ENCODE data around the gene GRAMD1A. TPM values are rescaled to one million over a fixed set of nuclear protein-coding genes. Genes with fewer than 3 reads are reported as not detected.

GRAMD1A gene
- total RNA-seq, 1 experiment from 2014 or later = 75.4 TPM

GRCh38 chr19:35039881-35040825 is 40.0 kb downstream of the GRAMD1A start:
- H3K9ac ChIP-seq (ENCODE audit: low read length) = no peak overlapping the region
- no peak overlapping the region for H3K27ac ChIP-seq (ENCODE audit: low read depth, low read length)
- POLR2A ChIA-PET = no interaction called here
- no peak overlapping the region for H2AFZ ChIP-seq (ENCODE audit: low read depth, low read length, poor library complexity, severe bottlenecking)
- RAD21 ChIA-PET (ENCODE audit: low non-redundant PET in 1 of 2, low total read pairs in 2 of 2, uncharacterized antibody in 2 of 2, unreplicated experiment in 2 of 2) = no interaction called here
- no TSS peak for BruUV-seq (replicated peaks)
- H3K9me3 ChIP-seq (ENCODE audit: control insufficient read depth in 1 of 2, insufficient read depth in 1 of 2, low read depth in 1 of 2, low read length in 2 of 2) = no peaks in the 10 kb centered on the region
- no peaks in the 10 kb centered on the region for H3K79me2 ChIP-seq (ENCODE audit: insufficient read depth, low read length)
- H3K27me3 ChIP-seq (ENCODE audit: insufficient read depth, low read length) = no peaks in the 10 kb centered on the region
- intact Hi-C loops (cut with micrococcal nuclease) = no loop called here
- no peak overlapping the region for H3K4me2 ChIP-seq (ENCODE audit: low read length)
- no peaks in the 10 kb centered on the region for H3K4me1 ChIP-seq (ENCODE audit: control insufficient read depth in 1 of 2, insufficient read depth in 2 of 2, low read length in 2 of 2)
- no peaks in the 10 kb centered on the region for H3K36me3 ChIP-seq (ENCODE audit: control insufficient read depth in 1 of 2, insufficient read depth in 2 of 2, low read length in 2 of 2)
- DNase-seq (ENCODE audit: low read depth, low spot score) (no peak), ATAC-seq (no peak)
- H3K9me2 ChIP-seq (ENCODE audit: insufficient read depth) = no peaks in the 10 kb centered on the region
- CTCF ChIA-PET = no interaction called here
- H4K20me1 ChIP-seq (ENCODE audit: insufficient read depth) = no peaks in the 10 kb centered on the region
- no peak overlapping the region for H3K4me3 ChIP-seq (replicated peaks in 1 of 2; ENCODE audit: low read depth in 1 of 2, low read length in 2 of 2)
- TF ChIP-seq, protein P1, sequence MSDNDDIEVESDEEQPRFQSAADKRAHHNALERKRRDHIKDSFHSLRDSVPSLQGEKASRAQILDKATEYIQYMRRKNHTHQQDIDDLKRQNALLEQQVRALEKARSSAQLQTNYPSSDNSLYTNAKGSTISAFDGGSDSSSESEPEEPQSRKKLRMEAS (IDR thresholded peaks at IDR 0.05) = no peak
- TF ChIP-seq SRF (IDR thresholded peaks at IDR 0.05; ENCODE audit: low read depth) = no peak
- no peak for TF ChIP-seq TCF7L2 (IDR thresholded peaks at IDR 0.05; ENCODE audit: borderline replicate concordance, extremely low read depth, insufficient read depth, insufficient read length)
- no peak for TF ChIP-seq CBX3 (IDR thresholded peaks at IDR 0.05; ENCODE audit: low read depth)

DNA sequence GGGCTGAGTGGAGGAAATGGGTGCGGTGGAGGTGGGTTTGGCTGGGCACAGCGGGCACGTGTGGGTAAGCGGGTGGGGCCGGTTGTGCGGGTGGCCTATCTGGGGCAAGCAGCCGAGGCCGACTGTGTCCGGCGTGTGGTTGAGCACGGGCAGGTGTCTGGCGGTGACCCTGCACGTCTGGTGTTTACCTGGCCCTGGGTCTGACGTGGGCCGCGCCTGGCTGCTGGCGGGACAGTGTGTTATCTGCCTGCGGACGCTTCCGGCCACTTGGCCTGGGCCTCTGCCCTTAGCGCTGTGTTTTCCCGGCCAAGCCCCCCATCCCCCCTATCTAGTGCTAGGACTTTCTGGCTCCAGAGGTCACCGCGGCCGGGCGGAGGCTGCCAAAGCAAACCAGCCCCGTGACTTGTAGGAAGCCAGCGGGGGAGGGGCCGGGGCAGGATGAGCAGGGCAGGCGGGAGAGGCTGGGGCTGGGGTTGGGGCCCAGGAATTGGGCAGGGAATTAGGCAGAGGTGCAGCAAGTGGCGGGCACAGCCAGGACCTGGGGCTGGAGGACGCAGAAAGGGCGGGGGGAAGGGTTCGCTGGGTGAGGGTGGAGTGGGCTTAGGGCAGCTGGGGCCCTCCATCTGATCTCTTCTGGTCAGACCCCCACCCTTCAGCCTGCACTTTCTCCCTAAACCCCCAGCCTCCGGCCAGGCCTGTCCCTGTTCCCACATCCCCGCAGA is 40.9 kb downstream of the GRAMD1A start:
- Histone ChIP-seq H3K27me3 (ENCODE audit: insufficient read depth, low read length) (no peaks in the 10 kb centered on the region), H3K36me3 (ENCODE audit: control insufficient read depth in 1 of 2, insufficient read depth in 2 of 2, low read length in 2 of 2) (no peaks in the 10 kb centered on the region), H4K20me1 (ENCODE audit: insufficient read depth) (no peaks in the 10 kb centered on the region), H3K9me2 (ENCODE audit: insufficient read depth) (no peaks in the 10 kb centered on the region), H3K4me1 (ENCODE audit: control insufficient read depth in 1 of 2, insufficient read depth in 2 of 2, low read length in 2 of 2) (no peaks in the 10 kb centered on the region), H2AFZ (ENCODE audit: low read depth, low read length, poor library complexity, severe bottlenecking) (no peak overlapping the region), H3K9ac (ENCODE audit: low read length) (no peak overlapping the region), H3K27ac (ENCODE audit: low read depth, low read length) (no peak overlapping the region), H3K4me2 (ENCODE audit: low read length) (no peak overlapping the region), H3K9me3 (ENCODE audit: control insufficient read depth in 1 of 2, insufficient read depth in 1 of 2, low read depth in 1 of 2, low read length in 2 of 2) (no peaks in the 10 kb centered on the region), H3K4me3 (replicated peaks in 1 of 2; ENCODE audit: low read depth in 1 of 2, low read length in 2 of 2) (no peak overlapping the region), H3K79me2 (ENCODE audit: insufficient read depth, low read length) (no peaks in the 10 kb centered on the region)
- no TSS peak for BruUV-seq (replicated peaks)
- DNase-seq (ENCODE audit: low read depth, low spot score) (no peak), ATAC-seq (no peak)
- ChIA-PET POLR2A (no interaction called here), RAD21 (ENCODE audit: low non-redundant PET in 1 of 2, low total read pairs in 2 of 2, uncharacterized antibody in 2 of 2, unreplicated experiment in 2 of 2) (no interaction called here), CTCF (no interaction called here)
- intact Hi-C loops (cut with micrococcal nuclease) = no loop called here
- TF ChIP-seq EZH2 (IDR thresholded peaks at IDR 0.05) = no peak
- TF ChIP-seq EZH2phosphoT487 (IDR thresholded peaks at IDR 0.05; ENCODE audit: borderline replicate concordance) = no peak
- TF ChIP-seq EGR1 (IDR thresholded peaks at IDR 0.05; ENCODE audit: low read depth) = no peak
- no peak for TF ChIP-seq RAD21 (IDR thresholded peaks at IDR 0.05; ENCODE audit: low read depth)
- no peak for TF ChIP-seq ELF1 (IDR thresholded peaks at IDR 0.05; ENCODE audit: borderline replicate concordance, low read depth)
- no peak for TF ChIP-seq ZBTB33 (IDR thresholded peaks at IDR 0.05; ENCODE audit: extremely low read depth, insufficient replicate concordance, low read length)
- TF ChIP-seq YY1 (IDR thresholded peaks at IDR 0.05; ENCODE audit: extremely low read depth, insufficient replicate concordance, low read depth, low read length) = no peak
- TF ChIP-seq, protein P2, sequence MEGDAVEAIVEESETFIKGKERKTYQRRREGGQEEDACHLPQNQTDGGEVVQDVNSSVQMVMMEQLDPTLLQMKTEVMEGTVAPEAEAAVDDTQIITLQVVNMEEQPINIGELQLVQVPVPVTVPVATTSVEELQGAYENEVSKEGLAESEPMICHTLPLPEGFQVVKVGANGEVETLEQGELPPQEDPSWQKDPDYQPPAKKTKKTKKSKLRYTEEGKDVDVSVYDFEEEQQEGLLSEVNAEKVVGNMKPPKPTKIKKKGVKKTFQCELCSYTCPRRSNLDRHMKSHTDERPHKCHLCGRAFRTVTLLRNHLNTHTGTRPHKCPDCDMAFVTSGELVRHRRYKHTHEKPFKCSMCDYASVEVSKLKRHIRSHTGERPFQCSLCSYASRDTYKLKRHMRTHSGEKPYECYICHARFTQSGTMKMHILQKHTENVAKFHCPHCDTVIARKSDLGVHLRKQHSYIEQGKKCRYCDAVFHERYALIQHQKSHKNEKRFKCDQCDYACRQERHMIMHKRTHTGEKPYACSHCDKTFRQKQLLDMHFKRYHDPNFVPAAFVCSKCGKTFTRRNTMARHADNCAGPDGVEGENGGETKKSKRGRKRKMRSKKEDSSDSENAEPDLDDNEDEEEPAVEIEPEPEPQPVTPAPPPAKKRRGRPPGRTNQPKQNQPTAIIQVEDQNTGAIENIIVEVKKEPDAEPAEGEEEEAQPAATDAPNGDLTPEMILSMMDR (IDR thresholded peaks at IDR 0.05 in 2 of 3, conservative IDR thresholded peaks at IDR 0.05 in 1 of 3; ENCODE audit: borderline replicate concordance in 1 of 3, insufficient read depth in 1 of 3, low read depth in 2 of 3, low read length in 2 of 3) = no peak
- no peak for TF ChIP-seq JUND (IDR thresholded peaks at IDR 0.05)
- TF ChIP-seq, protein P1 (IDR thresholded peaks at IDR 0.05) = no peak
- TF ChIP-seq SP1 (IDR thresholded peaks at IDR 0.05; ENCODE audit: low read depth) = no peak
